Measurements from ENCODE around the gene ABLIM3. TPM values are rescaled to one million over a fixed set of nuclear protein-coding genes. Genes with fewer than 3 reads are reported as not detected.

Gene ABLIM3
- total RNA-seq, 1 experiment from 2014 or later: 12.9 TPM

DNA sequence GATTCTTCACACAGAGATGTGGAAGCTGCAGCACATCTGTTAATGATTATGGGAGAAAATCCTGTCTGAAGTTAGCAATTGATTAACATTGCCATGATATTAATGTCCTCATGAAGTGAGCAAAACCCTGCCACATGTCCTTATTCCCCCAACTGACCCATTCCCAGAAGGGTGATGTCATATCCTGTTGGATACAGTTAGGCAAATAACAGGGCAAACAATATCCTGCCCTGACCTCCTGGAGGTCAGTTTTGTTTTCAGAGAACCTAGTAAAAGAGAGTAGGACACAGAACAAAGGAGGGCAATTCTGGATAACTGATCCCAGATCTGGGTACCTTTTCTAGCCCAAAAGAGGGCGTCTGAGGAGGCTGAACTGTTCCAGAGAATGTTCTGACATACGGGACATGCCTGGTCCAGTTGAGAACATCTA, 11.0 kb downstream of the ABLIM3 start:
- H3K36me3 ChIP-seq (ENCODE audit: control insufficient read depth, insufficient read depth, low read length): no peaks in the 10 kb centered on the region
- peak overlapping the region; percentile 85 for H3K27ac ChIP-seq (ENCODE audit: low read length)
- intact Hi-C loops (cut with micrococcal nuclease; ENCODE audit: unreplicated experiment): no loop called here
- DNase-seq (ENCODE audit: low read depth, low spot score): no peak
- peaks cover 43% of the 10 kb centered on the region for H3K4me1 ChIP-seq (ENCODE audit: control insufficient read depth, insufficient read depth, low read length)
- H3K4me3 ChIP-seq (ENCODE audit: low read depth in 2 of 2, low read length in 2 of 2): no peak overlapping the region
- ChIA-PET POLR2A (no interaction called here), CTCF (no interaction called here)
- BruUV-seq (replicated peaks): no TSS peak
- TF ChIP-seq SIN3A (IDR thresholded peaks at IDR 0.05; ENCODE audit: borderline replicate concordance, insufficient read depth, low read depth, low read length) (no peak), TCF7L2 (IDR thresholded peaks at IDR 0.05; ENCODE audit: low read depth, low read length) (no peak), POLR2AphosphoS5 (IDR thresholded peaks at IDR 0.05; ENCODE audit: low read depth, low read length) (no peak; the same call in 1 of the 2 replicates)
- TF ChIP-seq, protein P1, sequence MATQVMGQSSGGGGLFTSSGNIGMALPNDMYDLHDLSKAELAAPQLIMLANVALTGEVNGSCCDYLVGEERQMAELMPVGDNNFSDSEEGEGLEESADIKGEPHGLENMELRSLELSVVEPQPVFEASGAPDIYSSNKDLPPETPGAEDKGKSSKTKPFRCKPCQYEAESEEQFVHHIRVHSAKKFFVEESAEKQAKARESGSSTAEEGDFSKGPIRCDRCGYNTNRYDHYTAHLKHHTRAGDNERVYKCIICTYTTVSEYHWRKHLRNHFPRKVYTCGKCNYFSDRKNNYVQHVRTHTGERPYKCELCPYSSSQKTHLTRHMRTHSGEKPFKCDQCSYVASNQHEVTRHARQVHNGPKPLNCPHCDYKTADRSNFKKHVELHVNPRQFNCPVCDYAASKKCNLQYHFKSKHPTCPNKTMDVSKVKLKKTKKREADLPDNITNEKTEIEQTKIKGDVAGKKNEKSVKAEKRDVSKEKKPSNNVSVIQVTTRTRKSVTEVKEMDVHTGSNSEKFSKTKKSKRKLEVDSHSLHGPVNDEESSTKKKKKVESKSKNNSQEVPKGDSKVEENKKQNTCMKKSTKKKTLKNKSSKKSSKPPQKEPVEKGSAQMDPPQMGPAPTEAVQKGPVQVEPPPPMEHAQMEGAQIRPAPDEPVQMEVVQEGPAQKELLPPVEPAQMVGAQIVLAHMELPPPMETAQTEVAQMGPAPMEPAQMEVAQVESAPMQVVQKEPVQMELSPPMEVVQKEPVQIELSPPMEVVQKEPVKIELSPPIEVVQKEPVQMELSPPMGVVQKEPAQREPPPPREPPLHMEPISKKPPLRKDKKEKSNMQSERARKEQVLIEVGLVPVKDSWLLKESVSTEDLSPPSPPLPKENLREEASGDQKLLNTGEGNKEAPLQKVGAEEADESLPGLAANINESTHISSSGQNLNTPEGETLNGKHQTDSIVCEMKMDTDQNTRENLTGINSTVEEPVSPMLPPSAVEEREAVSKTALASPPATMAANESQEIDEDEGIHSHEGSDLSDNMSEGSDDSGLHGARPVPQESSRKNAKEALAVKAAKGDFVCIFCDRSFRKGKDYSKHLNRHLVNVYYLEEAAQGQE (IDR thresholded peaks at IDR 0.05; ENCODE audit: insufficient read depth in 1 of 2, low read depth in 2 of 2, low read length in 1 of 2): no peak
- TF ChIP-seq, protein P2, sequence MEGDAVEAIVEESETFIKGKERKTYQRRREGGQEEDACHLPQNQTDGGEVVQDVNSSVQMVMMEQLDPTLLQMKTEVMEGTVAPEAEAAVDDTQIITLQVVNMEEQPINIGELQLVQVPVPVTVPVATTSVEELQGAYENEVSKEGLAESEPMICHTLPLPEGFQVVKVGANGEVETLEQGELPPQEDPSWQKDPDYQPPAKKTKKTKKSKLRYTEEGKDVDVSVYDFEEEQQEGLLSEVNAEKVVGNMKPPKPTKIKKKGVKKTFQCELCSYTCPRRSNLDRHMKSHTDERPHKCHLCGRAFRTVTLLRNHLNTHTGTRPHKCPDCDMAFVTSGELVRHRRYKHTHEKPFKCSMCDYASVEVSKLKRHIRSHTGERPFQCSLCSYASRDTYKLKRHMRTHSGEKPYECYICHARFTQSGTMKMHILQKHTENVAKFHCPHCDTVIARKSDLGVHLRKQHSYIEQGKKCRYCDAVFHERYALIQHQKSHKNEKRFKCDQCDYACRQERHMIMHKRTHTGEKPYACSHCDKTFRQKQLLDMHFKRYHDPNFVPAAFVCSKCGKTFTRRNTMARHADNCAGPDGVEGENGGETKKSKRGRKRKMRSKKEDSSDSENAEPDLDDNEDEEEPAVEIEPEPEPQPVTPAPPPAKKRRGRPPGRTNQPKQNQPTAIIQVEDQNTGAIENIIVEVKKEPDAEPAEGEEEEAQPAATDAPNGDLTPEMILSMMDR (IDR thresholded peaks at IDR 0.05): no peak
- ATAC-seq: peak; percentile 72
- in situ Hi-C loops (cut with HindIII; ENCODE audit: low pct_unique_long_range_greater_than_20kb, low sequenced_read_pairs): no loop called here
- H3K27me3 ChIP-seq (ENCODE audit: control insufficient read depth, insufficient read depth, low read length): no peaks in the 10 kb centered on the region
- H3K9me3 ChIP-seq (ENCODE audit: control insufficient read depth, insufficient read depth, low read depth, low read length): no peaks in the 10 kb centered on the region

DNA sequence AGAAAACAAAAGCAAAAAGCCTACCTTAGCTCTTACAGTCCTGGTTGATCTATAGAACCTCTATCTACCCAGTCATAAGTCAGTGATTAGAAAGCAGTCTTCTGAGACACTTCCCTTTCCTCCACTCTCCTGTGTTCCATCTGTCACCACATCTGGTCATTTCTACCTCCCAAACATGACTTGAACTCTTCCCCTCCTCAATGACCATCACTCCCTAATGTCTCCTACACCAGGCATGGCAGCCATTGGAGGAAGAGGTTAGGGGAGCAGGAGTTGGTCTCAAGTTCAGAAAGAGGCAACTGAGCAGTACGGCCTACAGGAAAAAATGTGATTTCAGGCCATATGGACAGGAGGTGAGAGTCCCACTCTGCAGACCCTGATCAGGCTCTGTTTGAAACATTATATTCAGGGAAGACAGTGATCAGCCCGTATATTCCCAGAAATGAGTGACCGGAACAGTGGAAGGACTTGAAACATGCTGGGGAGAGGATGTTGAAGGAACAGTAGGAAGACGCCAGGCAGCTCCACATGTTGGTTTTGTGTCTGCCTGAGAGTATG, 12.0 kb downstream of the ABLIM3 start:
- Histone ChIP-seq H3K27me3 (ENCODE audit: control insufficient read depth, insufficient read depth, low read length) (no peaks in the 10 kb centered on the region), H3K4me3 (ENCODE audit: low read depth in 2 of 2, low read length in 2 of 2) (no peak overlapping the region), H3K36me3 (ENCODE audit: control insufficient read depth, insufficient read depth, low read length) (no peaks in the 10 kb centered on the region), H3K4me1 (ENCODE audit: control insufficient read depth, insufficient read depth, low read length) (peaks cover 43% of the 10 kb centered on the region), H3K27ac (ENCODE audit: low read length) (peak overlapping the region; percentile 85), H3K9me3 (ENCODE audit: control insufficient read depth, insufficient read depth, low read depth, low read length) (no peaks in the 10 kb centered on the region)
- no peak for TF ChIP-seq SIN3A (IDR thresholded peaks at IDR 0.05; ENCODE audit: borderline replicate concordance, insufficient read depth, low read depth, low read length)
- no peak; the same call in 1 of the 2 replicates for ATAC-seq
- BruUV-seq (replicated peaks): no TSS peak
- intact Hi-C loops (cut with micrococcal nuclease; ENCODE audit: unreplicated experiment): no loop called here
- in situ Hi-C loops (cut with HindIII; ENCODE audit: low pct_unique_long_range_greater_than_20kb, low sequenced_read_pairs): no loop called here
- ChIA-PET CTCF (no interaction called here), POLR2A (no interaction called here)
- no peak for DNase-seq (ENCODE audit: low read depth, low spot score)

DNA sequence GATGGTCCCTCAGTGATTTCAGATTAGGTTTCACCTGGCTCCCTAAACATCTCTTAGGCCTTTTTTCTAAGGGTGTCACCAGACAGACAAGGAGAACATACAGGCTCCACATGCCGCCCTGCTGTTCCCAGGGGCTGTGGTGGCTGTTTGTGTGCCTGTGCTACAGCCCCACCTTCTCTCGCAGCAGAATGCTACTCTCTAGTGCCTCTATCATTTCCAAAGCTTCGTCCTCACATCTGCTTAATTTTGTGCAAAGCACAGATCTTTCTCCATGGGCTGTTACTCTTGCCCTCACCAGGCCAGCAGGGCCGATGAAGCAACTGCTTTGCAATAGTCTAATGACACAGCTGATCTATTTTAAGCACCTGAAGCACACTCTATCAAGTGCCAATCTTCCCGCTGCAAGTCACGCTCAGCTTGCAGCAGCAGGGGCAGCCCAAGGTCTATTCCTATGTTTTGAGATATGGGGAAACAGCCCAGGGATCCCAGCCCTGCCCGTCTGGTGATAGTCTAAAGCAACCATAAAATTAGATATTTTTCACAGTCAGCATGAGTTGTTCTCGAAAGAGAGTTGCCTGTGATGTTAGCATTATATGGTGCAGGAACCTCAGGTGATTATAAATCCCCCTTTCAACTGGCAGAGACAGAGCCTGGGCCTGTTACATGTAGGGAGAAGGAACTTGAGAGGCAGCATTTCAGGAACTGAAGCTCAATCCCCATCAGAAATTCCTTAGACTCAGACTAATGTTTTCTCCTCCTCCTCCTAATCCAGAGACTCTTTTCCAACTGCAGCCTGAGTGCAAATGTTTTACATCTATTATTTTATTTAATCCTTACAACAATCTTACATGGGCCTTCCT, 12.7 kb downstream of the ABLIM3 start:
- ATAC-seq (peak; percentile 49), DNase-seq (ENCODE audit: low read depth, low spot score) (peak; percentile 88)
- TF ChIP-seq, protein P2 (IDR thresholded peaks at IDR 0.05): no peak
- TF ChIP-seq TCF7L2 (IDR thresholded peaks at IDR 0.05; ENCODE audit: low read depth, low read length) (no peak), SIN3A (IDR thresholded peaks at IDR 0.05; ENCODE audit: borderline replicate concordance, insufficient read depth, low read depth, low read length) (no peak), POLR2AphosphoS5 (IDR thresholded peaks at IDR 0.05; ENCODE audit: low read depth, low read length) (no peak)
- TF ChIP-seq, protein P1 (IDR thresholded peaks at IDR 0.05; ENCODE audit: insufficient read depth in 1 of 2, low read depth in 2 of 2, low read length in 1 of 2): no peak
- ChIA-PET POLR2A (no interaction called here), CTCF (no interaction called here)
- Histone ChIP-seq H3K36me3 (ENCODE audit: control insufficient read depth, insufficient read depth, low read length) (no peaks in the 10 kb centered on the region), H3K27ac (ENCODE audit: low read length) (peak overlapping the region; percentile 85), H3K9me3 (ENCODE audit: control insufficient read depth, insufficient read depth, low read depth, low read length) (no peaks in the 10 kb centered on the region), H3K27me3 (ENCODE audit: control insufficient read depth, insufficient read depth, low read length) (no peaks in the 10 kb centered on the region), H3K4me1 (ENCODE audit: control insufficient read depth, insufficient read depth, low read length) (peaks cover 43% of the 10 kb centered on the region), H3K4me3 (ENCODE audit: low read depth in 2 of 2, low read length in 2 of 2) (no peak overlapping the region)
- intact Hi-C loops (cut with micrococcal nuclease; ENCODE audit: unreplicated experiment): no loop called here
- in situ Hi-C loops (cut with HindIII; ENCODE audit: low pct_unique_long_range_greater_than_20kb, low sequenced_read_pairs): no loop called here
- BruUV-seq (replicated peaks): no TSS peak

Measured in Panc1 (cell line).